NCI-H1694 (cell line): ENCODE results near the gene TOP2A.

Source experiments
- DNase-seq: peaks from one replicate; lab custom pipeline; 2025; lab: John Stamatoyannopoulos, UW

Gene TOP2A

DNA sequence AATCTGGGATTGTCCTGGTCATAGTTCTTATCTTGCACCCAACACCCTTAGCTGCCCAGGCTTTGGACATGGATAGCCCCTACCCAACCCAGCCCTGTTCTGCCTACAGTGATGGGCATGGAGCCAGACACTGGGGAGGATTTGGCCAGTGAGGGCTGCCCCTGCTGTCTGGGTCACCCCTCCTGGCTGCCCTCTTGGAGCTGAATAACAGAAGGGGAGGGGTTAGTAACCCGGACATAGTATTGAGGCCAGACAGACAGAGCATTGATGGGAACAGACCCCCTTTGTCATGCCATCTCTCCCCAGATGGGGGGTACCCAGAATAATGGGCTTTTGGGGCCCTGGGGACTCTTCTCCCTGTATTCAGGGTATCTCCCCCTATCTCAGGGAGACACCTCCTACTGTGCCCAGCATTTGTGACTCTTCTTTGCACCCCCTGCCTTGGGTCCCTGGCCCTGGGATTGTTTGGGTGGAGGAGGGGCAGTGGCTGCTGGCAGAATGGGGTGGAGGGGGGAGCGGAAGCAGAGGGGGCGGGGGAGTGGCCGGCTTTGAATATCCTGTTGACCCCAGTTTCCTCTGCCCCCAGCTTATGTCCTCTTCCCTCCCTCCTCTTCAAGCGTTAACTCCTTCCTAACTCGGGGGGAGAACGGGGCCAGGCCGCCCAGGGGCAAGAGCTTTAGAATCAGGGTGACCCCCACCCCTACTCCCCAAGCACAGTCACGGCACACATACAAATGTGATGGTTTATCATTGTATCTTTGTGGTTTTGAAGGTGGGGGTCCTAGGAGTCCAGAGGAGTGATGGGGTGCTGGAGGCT lies 70.2 kb downstream of the TOP2A start:
- DNase-seq = no peak

- DNase-seq = no peak
Observed at GRCh38 chr17:40346765-40347158, 70.9 kb downstream of the TOP2A start.

GRCh38 chr17:40345994-40346764 lies 71.5 kb downstream of the TOP2A start:
- DNase-seq = no peak

DNA sequence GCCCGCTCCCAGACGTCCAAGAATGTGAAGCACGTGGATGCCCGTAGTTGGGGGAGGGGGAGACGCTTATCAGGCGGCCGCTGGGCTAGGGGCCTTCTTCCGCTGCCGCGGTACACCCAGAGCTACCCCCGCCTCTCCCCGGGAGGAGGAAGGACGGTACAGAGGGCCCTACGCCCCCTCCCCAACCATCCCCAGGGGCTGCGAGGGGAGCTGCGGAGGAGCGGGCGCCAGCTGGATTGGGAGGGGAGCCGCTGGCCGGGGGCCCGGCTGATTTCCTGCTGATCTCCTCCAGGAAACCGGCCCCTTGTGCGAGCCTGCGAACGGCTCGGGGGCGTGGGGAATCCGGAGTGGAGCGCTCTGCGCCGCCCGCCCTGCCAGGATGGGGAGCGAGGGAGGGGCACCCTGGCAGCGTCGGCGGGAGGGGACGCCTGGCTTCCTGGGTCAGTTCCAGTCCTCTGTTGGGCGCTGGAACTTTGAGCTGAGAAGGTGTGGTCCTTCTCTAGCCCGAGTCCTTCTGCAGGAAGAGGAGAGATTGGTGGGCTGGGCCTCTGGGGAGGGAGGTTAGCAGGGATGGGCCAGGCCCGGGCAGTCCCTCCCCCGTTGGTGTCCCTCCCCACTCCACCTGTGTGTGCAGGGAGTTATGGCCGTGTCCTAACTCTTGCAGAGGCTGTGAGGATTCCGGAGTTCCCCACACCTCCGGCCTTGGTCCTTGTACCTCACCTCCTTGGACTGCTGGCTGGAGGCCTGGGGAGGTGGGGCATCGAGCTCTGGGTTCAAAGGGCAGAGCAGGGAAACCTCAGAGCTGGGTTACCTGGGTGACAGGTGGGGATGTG lies 72.3 kb downstream of the TOP2A start:
- DNase-seq = no peak

DNA sequence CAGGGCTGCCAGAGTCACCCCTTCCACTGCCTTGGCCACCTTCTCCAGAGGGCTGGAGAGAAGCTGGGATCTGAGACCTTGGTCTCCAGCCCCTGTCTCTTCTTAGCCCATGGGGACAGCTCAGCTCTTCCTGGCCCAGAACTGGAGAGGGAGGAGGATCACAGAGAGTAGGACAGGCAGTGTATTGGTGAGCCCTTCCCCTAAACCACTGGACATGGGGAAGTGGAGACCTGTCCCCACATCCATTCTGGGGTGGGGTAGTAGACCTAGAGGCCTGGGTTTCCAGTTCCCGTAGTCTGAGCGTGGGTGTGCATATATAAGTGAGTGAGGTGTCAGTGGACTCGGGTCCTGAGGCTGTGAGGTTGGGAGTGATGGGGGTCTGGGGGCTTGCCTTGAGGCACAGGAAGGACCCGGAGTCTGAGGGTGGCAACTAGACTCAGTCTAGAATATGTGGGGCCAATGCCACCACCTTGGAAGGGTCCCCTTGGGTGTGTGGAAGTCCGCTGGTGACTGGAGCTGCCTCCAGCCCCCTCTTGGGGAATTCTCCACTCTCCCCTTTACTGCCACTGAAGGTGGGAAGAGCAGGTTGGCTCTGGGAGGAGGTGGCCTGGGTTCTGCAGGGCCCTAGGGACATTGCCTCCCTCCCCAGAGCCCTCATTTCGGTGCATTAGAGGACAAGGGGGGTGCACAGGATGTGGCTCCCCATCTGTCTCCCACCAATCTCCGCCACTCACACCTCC lies 73.1 kb downstream of the TOP2A start:
- no peak for DNase-seq

DNA sequence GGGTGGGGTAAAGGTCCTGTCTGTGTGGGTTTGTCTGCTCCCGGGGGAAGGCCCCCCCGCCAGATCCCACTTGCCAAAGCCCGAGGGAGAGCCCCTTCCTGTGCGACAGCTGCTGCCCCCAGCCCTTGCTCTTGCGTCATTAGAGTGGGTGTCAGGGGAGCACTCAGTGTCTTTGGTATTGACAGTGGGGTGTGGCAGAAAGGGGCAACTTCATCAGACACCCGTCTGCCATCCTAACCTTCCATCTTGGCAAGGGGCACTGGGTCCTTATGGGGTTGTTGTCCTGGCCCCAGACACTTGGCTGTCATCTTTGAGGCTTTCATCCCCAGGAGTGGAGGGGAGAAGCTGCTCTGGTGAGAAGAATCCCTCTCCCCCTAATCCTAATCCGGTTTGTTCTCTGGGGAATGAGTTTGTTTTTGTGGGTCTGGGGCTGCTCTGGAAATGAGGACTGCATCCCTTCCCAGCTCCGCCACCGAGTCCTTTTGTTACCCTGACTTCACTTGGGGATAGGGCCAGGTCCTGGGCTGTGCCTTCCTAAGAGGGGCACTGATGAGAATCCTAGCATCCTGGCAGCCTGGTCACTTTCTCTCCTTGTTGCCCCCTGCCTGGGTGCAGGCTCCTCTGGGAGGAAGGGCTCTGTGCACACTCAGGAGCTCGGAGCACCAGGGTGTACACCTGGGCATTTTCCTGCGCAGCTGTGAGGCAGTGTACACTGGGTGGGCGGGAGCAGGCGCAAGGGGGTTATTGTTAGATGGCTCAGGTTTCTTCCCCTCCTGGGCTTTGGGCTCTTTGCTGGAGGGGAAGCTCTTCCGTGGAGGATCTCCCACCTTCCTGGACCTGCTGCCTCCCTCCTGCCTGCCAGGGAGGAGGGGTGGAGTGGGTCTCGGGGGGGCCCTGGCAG lies 74.2 kb downstream of the TOP2A start:
- DNase-seq = no peak

- no peak for DNase-seq
Observed at GRCh38 chr17:40342504-40343218, 75.0 kb downstream of the TOP2A start.

- DNase-seq = no peak
Observed at GRCh38 chr17:40341808-40342503, 75.7 kb downstream of the TOP2A start.

- DNase-seq = no peak
Observed at GRCh38 chr17:40340880-40341807, 76.6 kb downstream of the TOP2A start.

- DNase-seq = no peak
Observed at GRCh38 chr17:40340327-40340726, 77.4 kb downstream of the TOP2A start.

DNA sequence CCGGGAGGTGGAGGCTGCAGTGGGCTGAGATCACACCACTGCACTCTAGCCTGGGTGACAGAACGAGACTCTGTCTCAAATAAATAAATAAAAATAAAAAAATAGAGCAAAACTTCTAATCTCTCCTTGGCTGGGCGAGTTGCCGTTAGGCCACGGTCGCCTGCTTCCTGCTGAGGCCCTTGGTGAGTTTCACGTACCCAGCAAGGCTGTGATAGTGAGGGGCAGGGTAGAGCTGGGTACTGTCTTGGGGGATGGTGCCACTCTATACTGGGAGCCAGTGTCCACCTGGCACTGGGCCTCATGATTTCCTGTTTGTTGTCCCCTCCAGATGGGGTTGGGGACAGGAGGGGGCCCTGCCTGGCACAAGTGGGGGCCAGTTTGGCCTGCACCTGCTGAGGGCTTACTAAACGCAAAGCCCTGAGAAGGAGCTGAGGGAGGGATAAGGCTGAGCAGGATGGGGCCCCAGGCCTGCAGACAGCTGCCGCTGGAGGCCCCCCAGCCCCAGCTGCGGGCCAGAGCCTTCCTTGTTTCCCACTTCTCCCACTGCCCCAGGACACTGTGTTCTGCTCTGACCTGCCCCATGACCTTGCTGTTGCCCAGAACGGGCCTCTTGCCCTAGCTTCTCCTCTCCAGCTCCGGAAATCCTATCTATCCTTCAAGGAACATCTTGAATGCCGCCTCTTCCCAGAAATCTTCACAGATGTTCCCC lies 78.6 kb downstream of the TOP2A start:
- DNase-seq = no peak
